HG03354 (cell line): ENCODE measurements around the gene HIF1AN.

Experiments used
- ATAC-seq: cut with Tn5 transposase; IDR thresholded peaks from one replicate; pipeline ENCODE4 v1.9.1; 2021; ENCODE audit warnings: mild to moderate bottlenecking; ENCODE audit not compliant: unreplicated experiment, poor library complexity, severe bottlenecking

The HIF1AN gene

GRCh38 chr10:100519311-100520051 is 16.3 kb upstream of the HIF1AN start, which contains the start of gene SEC31B:
TSS of gene SEC31B (minus strand) at chr10:100519861. CDS start at chr10:100516952, 2,909 bp downstream.
- ATAC-seq: no peak

GRCh38 chr10:100520811-100521210 is 14.9 kb upstream of the HIF1AN start:
- ATAC-seq: no peak

GRCh38 chr10:100522107-100522801 is 13.5 kb upstream of the HIF1AN start:
- ATAC-seq: no peak

- no peak for ATAC-seq
Observed at GRCh38 chr10:100522945-100523344, 12.8 kb upstream of the HIF1AN start.

GRCh38 chr10:100524206-100524605 is 11.5 kb upstream of the HIF1AN start:
- no peak for ATAC-seq

DNA sequence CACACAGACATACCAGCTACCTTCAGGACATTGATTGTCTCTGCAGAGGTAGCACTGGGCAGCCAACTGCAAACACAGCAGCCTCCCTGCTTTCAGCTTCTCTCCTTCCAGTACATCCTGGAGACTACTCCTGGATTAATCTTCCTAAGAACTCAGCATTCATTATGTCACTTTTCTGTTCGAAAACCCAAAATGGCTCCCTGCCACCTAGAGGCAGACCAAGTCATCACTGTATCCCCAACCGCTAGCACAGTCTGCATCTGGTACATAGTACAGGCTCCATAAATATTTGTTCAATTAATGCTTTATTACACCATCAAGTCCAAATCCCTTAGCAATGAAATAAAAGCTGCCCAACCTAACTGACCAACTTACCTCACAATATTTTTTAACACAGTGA is 11.1 kb upstream of the HIF1AN start:
- no peak for ATAC-seq

GRCh38 chr10:100528123-100528886 is 7.4 kb upstream of the HIF1AN start:
- ATAC-seq: no peak

GRCh38 chr10:100528921-100529474 is 6.7 kb upstream of the HIF1AN start:
- ATAC-seq: peak; percentile 17

- ATAC-seq: peak; percentile 62
Observed at GRCh38 chr10:100529475-100530298, 6.1 kb upstream of the HIF1AN start, which contains the start of gene NDUFB8. TSS of gene NDUFB8 (minus strand) at chr10:100529871. CDS start at chr10:100529851, 20 bp downstream.

GRCh38 chr10:100531761-100532160 is 4.0 kb upstream of the HIF1AN start:
- no peak for ATAC-seq

DNA sequence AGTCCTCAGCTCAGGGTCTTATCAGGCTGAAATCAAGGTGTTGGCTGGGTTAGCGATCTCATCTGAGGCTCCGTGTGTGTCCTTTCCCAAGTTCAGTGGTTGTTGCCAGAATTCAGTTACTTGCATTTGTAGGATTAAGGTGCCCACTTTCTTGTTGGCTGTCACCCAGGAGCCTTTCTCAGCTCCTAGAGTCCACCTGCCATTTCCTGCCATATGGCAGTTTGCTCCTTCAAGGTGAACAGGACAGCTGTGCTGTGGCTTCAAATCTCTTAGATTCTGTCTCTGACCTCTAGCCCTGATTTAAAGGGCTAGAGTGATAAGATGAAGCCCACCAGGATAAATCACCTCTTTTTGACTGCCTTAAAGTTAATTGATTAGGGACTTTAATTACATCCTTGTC is 1.0 kb upstream of the HIF1AN start:
- no peak for ATAC-seq

- peak; percentile 6 for ATAC-seq
Observed at GRCh38 chr10:100535338-100535714, 417 bp upstream of the HIF1AN start.

- ATAC-seq: no peak
Observed at GRCh38 chr10:100537475-100537874, 1.7 kb downstream of the HIF1AN start.

DNA sequence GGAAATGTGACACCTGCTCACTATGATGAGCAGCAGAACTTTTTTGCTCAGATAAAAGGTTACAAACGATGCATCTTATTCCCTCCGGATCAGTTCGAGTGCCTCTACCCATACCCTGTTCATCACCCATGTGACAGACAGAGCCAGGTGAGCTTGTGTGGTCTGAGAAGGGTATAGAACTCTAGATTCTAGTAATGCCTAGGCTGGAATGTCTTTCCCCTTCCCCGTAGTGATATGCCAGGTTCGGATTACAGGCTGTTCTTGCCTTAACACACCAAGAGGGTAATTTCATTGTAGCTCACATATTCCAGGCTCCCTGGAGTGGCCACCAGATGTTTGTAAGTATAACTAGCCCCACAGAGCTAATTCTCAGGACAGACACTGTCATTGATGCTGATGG is 9.2 kb downstream of the HIF1AN start:
- no peak for ATAC-seq

- no peak for ATAC-seq
Observed at GRCh38 chr10:100551196-100551595, 15.5 kb downstream of the HIF1AN start.

DNA sequence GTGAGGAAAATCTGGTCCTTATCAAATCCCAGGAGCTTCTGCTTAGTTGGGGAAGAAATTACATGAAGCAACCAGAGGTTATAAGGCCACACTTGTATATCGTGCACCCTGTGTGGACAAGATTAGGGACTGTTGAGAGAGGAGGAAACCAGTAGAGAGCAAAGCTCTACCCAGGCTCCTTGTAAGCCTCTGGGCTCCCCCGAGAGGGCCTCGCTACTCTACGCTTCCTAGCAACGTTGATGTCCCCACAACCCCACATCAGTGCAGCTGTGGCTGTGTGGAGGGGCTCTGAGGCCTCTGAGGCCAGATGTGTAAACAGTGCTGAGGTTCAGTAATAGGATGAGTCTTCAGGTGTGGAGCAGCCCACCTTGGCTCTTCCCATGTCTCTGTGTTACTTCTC is 16.0 kb downstream of the HIF1AN start:
- ATAC-seq: no peak

GRCh38 chr10:100553929-100554328 is 18.2 kb downstream of the HIF1AN start:
- no peak for ATAC-seq

DNA sequence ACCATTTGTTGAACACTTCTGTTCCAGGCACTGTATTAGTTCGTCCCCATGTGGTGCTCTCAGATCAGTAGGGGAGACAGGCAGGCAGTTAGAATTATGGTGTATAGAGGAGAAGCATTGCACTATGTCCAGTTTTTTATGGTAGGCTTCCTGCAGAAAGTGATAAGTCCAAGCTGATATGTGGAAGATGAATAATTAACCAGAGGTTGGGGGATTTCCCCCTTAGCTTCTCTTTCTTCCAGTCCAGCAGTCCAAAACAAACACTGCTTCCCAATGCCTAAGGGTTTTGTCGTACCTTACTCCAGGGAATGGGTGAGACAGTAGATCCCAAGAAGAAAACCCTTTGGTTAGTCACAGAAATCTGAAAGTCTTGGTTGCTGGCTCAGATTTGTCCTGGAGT is 19.2 kb downstream of the HIF1AN start:
- ATAC-seq: no peak

- no peak for ATAC-seq
Observed at GRCh38 chr10:100560248-100560647, 24.5 kb downstream of the HIF1AN start.
